Measurements from ENCODE around the gene KCTD10.

DNA sequence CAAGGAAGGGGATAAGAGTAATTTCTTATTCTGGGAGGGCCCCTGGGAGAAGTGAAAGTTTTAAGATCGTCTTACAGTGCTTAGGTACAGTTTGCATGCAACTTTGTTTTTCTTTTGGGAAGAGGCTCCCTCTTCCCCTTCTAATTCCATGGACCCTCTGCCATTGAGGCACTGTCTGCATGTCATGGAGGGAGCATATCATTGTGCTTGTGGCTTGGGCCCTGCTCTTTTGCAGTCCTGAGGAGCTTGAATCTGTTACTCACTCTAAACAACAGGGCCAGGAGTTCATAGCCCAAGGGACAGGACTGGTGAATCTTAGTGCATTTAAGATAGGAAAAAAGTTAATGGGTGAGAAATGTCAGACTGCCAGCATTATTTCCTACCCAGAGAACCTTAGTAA lies 2.7 kb upstream of the KCTD10 start:
- TF ChIP-seq EZH2 (IDR thresholded peaks at IDR 0.05; ENCODE audit: borderline replicate concordance, low read length) = no peak
- TF ChIP-seq, protein P1, sequence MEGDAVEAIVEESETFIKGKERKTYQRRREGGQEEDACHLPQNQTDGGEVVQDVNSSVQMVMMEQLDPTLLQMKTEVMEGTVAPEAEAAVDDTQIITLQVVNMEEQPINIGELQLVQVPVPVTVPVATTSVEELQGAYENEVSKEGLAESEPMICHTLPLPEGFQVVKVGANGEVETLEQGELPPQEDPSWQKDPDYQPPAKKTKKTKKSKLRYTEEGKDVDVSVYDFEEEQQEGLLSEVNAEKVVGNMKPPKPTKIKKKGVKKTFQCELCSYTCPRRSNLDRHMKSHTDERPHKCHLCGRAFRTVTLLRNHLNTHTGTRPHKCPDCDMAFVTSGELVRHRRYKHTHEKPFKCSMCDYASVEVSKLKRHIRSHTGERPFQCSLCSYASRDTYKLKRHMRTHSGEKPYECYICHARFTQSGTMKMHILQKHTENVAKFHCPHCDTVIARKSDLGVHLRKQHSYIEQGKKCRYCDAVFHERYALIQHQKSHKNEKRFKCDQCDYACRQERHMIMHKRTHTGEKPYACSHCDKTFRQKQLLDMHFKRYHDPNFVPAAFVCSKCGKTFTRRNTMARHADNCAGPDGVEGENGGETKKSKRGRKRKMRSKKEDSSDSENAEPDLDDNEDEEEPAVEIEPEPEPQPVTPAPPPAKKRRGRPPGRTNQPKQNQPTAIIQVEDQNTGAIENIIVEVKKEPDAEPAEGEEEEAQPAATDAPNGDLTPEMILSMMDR (IDR thresholded peaks at IDR 0.05; ENCODE audit: low read length) = no peak

All from OCI-LY1 (cell line).